Neuronal stem cell (in vitro differentiated cells): Measurements from ENCODE around the gene GNB2.

Experiments
- DNase-seq: peaks from one replicate; pipeline ENCODE4 v3.0.0-alpha.2; 2013; ENCODE audit warnings: low spot score
- H2AFZ ChIP-seq: one replicate; pipeline ENCODE4 v1.6.1; 2013; ENCODE audit warnings: mild to moderate bottlenecking, low read length, inconsistent platforms
- H2AK5ac ChIP-seq: 2 replicates; pipeline ENCODE4 v1.6.1; 2013; ENCODE audit warnings: low read depth, mild to moderate bottlenecking, inconsistent platforms, low read length, moderate library complexity, mixed read lengths
- H2BK120ac ChIP-seq: 2 replicates; pipeline ENCODE4 v1.6.1; 2013; ENCODE audit warnings: low read depth, mild to moderate bottlenecking, inconsistent platforms, low read length, moderate library complexity, mixed read lengths
- H2BK12ac ChIP-seq: one replicate; pipeline ENCODE4 v1.6.1; 2013; ENCODE audit warnings: low read length, inconsistent platforms
- H2BK15ac ChIP-seq: 2 replicates; pipeline ENCODE4 v1.6.1; 2013; ENCODE audit warnings: mild to moderate bottlenecking, low read length, inconsistent platforms, mixed read lengths
- H2BK5ac ChIP-seq: one replicate; pipeline ENCODE4 v1.6.1; 2013; ENCODE audit warnings: inconsistent platforms, mild to moderate bottlenecking, low read length, moderate library complexity
- H3K14ac ChIP-seq: one replicate; pipeline ENCODE4 v1.6.1; 2013; ENCODE audit warnings: low read length, inconsistent platforms
- H3K18ac ChIP-seq: 2 replicates; pipeline ENCODE4 v1.6.1; 2013; ENCODE audit warnings: low read length, inconsistent platforms
- H3K23ac ChIP-seq: 2 replicates; pipeline ENCODE4 v1.6.1; 2013; ENCODE audit warnings: low read depth, mild to moderate bottlenecking, mixed read lengths, low read length, inconsistent platforms; ENCODE audit not compliant: poor library complexity
- H3K27ac ChIP-seq: replicated peaks from 3 replicates; pipeline ENCODE4 v1.5.1; 2013; ENCODE audit warnings: low read length, inconsistent platforms
- H3K27me3 ChIP-seq, 3 experiments: 2 replicates each; pipeline ENCODE4 v1.6.1; 2013; ENCODE audit warnings: low read length in 3 of 3, mild to moderate bottlenecking in 2 of 3, inconsistent platforms in 1 of 3, low read depth in 1 of 3, mixed read lengths in 1 of 3, moderate library complexity in 1 of 3; ENCODE audit not compliant: control insufficient read depth in 3 of 3, insufficient read depth in 3 of 3
- H3K36me3 ChIP-seq, 2 donors: replicated peaks in 1 of 2; 2 replicates each; pipeline ENCODE4 v1.6.1; 2013; ENCODE audit warnings: low read length in 2 of 2; ENCODE audit not compliant: control insufficient read depth in 2 of 2, insufficient read depth in 2 of 2
- H3K4ac ChIP-seq: 2 replicates; pipeline ENCODE4 v1.6.1; 2013; ENCODE audit warnings: inconsistent platforms, mild to moderate bottlenecking, low read length, moderate library complexity
- H3K4me1 ChIP-seq, 2 donors: 1 replicate in 1 of 2; 2 replicates in 1 of 2; pipeline ENCODE4 v1.6.1; 2013; ENCODE audit warnings: low read length in 2 of 2, low read depth in 1 of 2; ENCODE audit not compliant: control insufficient read depth in 2 of 2, insufficient read depth in 1 of 2
- H3K4me2 ChIP-seq: one replicate; pipeline ENCODE4 v1.6.1; 2013; ENCODE audit warnings: mild to moderate bottlenecking, low read length, inconsistent platforms; ENCODE audit not compliant: insufficient read depth, poor library complexity, severe bottlenecking
- H3K4me3 ChIP-seq, 2 donors: 2 replicates each; pipeline ENCODE4 v1.5.1; 2013; ENCODE audit warnings: low read length in 2 of 2, mild to moderate bottlenecking in 2 of 2, inconsistent platforms in 1 of 2, moderate library complexity in 1 of 2
- H3K79me1 ChIP-seq: one replicate; pipeline ENCODE4 v1.6.1; 2013; ENCODE audit warnings: low read depth, mild to moderate bottlenecking, inconsistent platforms, low read length, moderate library complexity
- H3K9ac ChIP-seq: one replicate; pipeline ENCODE4 v1.6.1; 2013; ENCODE audit warnings: mild to moderate bottlenecking, low read depth, low read length, inconsistent platforms; ENCODE audit not compliant: poor library complexity
- H3K9me3 ChIP-seq, 2 donors: replicated peaks in 1 of 2; 2 replicates each; pipeline versions ENCODE3 to v1.6.1; 2013; ENCODE audit warnings: low read length in 2 of 2, mild to moderate bottlenecking in 2 of 2, inconsistent platforms in 1 of 2, low read depth in 1 of 2, mixed read lengths in 1 of 2, moderate library complexity in 1 of 2; ENCODE audit not compliant: control insufficient read depth in 2 of 2, insufficient read depth in 1 of 2
- H4K8ac ChIP-seq: one replicate; pipeline ENCODE4 v1.6.1; 2013; ENCODE audit warnings: low read depth, mild to moderate bottlenecking, inconsistent platforms, low read length, moderate library complexity
- H4K91ac ChIP-seq: one replicate; pipeline ENCODE4 v1.6.1; 2013; ENCODE audit warnings: low read length, low read depth, mild to moderate bottlenecking, inconsistent platforms; ENCODE audit not compliant: poor library complexity
- WGBS, 2 donors: extraction: QIAGEN DNeasy Blood & Tissue Kit; methylation state at CpG; one replicate each; pipeline ENCODE4 v1.1.7; 2013; ENCODE audit warnings: missing lambda C conversion rate in 2 of 2, mixed read lengths in 1 of 2; ENCODE audit not compliant: insufficient read length in 2 of 2, insufficient replicate concordance in 1 of 2; ENCODE audit errors: extremely low coverage in 2 of 2; 5-methylcytosine and 5-hydroxymethylcytosine counted together

GNB2 gene

DNA sequence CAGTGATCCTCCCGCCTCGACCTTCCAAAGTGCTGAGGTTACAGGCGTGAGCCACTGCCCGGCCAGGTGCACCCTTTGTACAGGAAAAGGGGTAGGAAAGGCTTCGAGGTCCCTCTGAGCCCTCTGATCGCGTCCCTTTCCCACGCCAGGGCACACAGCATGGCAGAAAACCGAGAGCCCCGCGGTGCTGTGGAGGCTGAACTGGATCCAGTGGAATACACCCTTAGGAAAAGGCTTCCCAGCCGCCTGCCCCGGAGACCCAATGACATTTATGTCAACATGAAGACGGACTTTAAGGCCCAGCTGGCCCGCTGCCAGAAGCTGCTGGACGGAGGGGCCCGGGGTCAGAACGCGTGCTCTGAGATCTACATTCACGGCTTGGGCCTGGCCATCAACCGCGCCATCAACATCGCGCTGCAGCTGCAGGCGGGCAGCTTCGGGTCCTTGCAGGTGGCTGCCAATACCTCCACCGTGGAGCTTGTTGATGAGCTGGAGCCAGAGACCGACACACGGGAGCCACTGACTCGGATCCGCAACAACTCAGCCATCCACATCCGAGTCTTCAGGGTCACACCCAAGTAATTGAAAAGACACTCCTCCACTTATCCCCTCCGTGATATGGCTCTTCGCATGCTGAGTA is 33.3 kb downstream of the GNB2 start:
- no peak for DNase-seq
- Histone ChIP-seq H3K18ac (no peak overlapping the region), H3K23ac (peak overlapping the region; percentile 99), H2BK15ac (no peak overlapping the region), H2BK120ac (no peak overlapping the region), H3K4me2 (peak overlapping the region; percentile 77), H2BK12ac (no peak overlapping the region), H3K36me3 (peaks cover 10 to 24% of the 10 kb centered on the region in 2 donors), H3K27ac (no peak overlapping the region), H3K27me3 (no peaks in the 10 kb centered on the region), H3K14ac (peak overlapping the region; percentile 8), H2BK5ac (no peak overlapping the region), H3K4me1 (peaks cover 10 to 12% of the 10 kb centered on the region in 2 donors), H3K9ac (peak overlapping the region; percentile 99), H2AK5ac (peak overlapping the region; percentile 88), H3K4ac (no peak overlapping the region), H3K9me3 (no peaks in the 10 kb centered on the region), H3K4me3 (peak overlapping the region; percentile 84 to 90), H2AFZ (peak overlapping the region; percentile 91), H3K79me1 (peaks cover 15% of the 10 kb centered on the region), H4K8ac (no peak overlapping the region), H4K91ac (peak overlapping the region; percentile 30)
- WGBS, 2 donors: no CpG with 5 or more reads among the region's 34 CpGs

DNA sequence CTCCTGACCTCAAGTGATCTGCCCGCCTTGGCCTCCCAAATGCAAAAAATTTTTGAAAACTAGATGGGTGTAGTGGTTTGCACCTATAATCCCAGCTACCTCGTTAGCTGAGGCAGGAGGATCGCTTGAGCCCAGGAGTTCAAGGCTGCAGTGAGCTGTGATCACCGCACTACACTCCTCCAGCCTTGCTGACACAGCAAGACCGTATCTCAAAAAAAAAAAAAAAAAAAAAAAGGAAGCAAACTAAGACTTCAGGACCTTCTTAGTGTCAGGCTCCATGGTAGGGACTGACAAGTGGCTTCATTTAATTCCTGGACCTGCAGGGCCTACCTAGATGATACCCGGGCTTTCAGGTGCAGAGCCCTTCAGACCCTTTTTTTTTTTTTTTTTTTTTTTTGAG is 34.9 kb downstream of the GNB2 start:
- peaks cover 15% of the 10 kb centered on the region for H3K79me1 ChIP-seq
- H3K4me1 ChIP-seq: peaks cover 10 to 12% of the 10 kb centered on the region in 2 donors
- no peak overlapping the region for H2AK5ac ChIP-seq
- H3K14ac ChIP-seq: no peak overlapping the region
- H2AFZ ChIP-seq: no peak overlapping the region
- H3K4ac ChIP-seq: no peak overlapping the region
- no peak overlapping the region for H3K4me3 ChIP-seq
- H2BK5ac ChIP-seq: no peak overlapping the region
- H2BK12ac ChIP-seq: no peak overlapping the region
- H4K91ac ChIP-seq: no peak overlapping the region
- H4K8ac ChIP-seq: no peak overlapping the region
- no CpG with 5 or more reads among the region's 6 CpGs for WGBS, 2 donors
- no peak overlapping the region for H3K4me2 ChIP-seq
- no peak overlapping the region for H3K9ac ChIP-seq
- no peak overlapping the region for H3K18ac ChIP-seq
- no peak overlapping the region for H3K27ac ChIP-seq
- no peak overlapping the region for H2BK120ac ChIP-seq
- no peak overlapping the region for H2BK15ac ChIP-seq
- no peaks in the 10 kb centered on the region for H3K9me3 ChIP-seq
- DNase-seq: no peak
- H3K36me3 ChIP-seq: peaks cover 10 to 24% of the 10 kb centered on the region in 2 donors
- H3K27me3 ChIP-seq: no peaks in the 10 kb centered on the region
- H3K23ac ChIP-seq: no peak overlapping the region

DNA sequence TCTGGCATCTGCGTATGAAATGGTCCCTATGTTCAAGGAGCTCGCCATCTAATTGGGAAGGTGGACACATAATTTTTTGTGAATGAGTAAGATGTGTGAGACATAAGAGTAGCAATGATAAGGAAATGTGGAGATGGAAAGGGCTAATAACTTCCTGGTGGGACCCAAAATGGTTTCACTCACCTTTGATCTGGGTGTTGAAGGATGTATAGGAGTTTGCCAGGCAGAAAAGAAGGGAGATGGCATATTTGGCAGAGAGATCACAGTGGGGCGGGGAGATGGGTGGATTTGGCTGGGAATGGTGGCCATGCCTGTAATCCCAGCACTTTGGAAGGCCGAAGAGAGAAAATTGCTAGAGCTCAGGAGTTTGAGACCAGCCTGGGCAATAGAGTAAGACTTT is 36.9 kb downstream of the GNB2 start:
- Histone ChIP-seq H3K27me3 (no peaks in the 10 kb centered on the region), H3K27ac (no peak overlapping the region), H3K4ac (no peak overlapping the region), H3K14ac (no peak overlapping the region), H3K4me2 (no peak overlapping the region), H3K9me3 (no peaks in the 10 kb centered on the region), H4K8ac (no peak overlapping the region), H2AK5ac (no peak overlapping the region), H3K36me3 (peaks cover 10 to 24% of the 10 kb centered on the region in 2 donors), H2BK5ac (no peak overlapping the region), H4K91ac (no peak overlapping the region), H2BK12ac (no peak overlapping the region), H2BK15ac (no peak overlapping the region), H3K4me3 (no peak overlapping the region), H3K18ac (no peak overlapping the region), H3K79me1 (peaks cover 15% of the 10 kb centered on the region), H3K4me1 (peaks cover 8% of the 10 kb centered on the region in 2 donors), H2BK120ac (no peak overlapping the region), H3K23ac (no peak overlapping the region), H2AFZ (no peak overlapping the region), H3K9ac (no peak overlapping the region)
- no peak for DNase-seq
- no CpG with 5 or more reads among the region's 4 CpGs for WGBS, 2 donors

GRCh38 chr7:100711369-100711768 is 37.8 kb downstream of the GNB2 start:
- no peak overlapping the region for H4K8ac ChIP-seq
- no peak overlapping the region for H3K27ac ChIP-seq
- no CpG with 5 or more reads among the region's 11 CpGs for WGBS, 2 donors
- H3K14ac ChIP-seq: peak overlapping the region; percentile 8
- H2BK5ac ChIP-seq: no peak overlapping the region
- H3K9me3 ChIP-seq: no peaks in the 10 kb centered on the region
- no peak overlapping the region for H3K4me3 ChIP-seq
- H3K4me1 ChIP-seq: peaks cover 8 to 9% of the 10 kb centered on the region in 2 donors
- H3K4ac ChIP-seq: no peak overlapping the region
- no peak overlapping the region for H3K23ac ChIP-seq
- H2BK12ac ChIP-seq: no peak overlapping the region
- H2AFZ ChIP-seq: no peak overlapping the region
- H2BK15ac ChIP-seq: no peak overlapping the region
- H2AK5ac ChIP-seq: no peak overlapping the region
- H3K9ac ChIP-seq: no peak overlapping the region
- no peak overlapping the region for H4K91ac ChIP-seq
- no peak overlapping the region for H2BK120ac ChIP-seq
- H3K79me1 ChIP-seq: peaks cover 11% of the 10 kb centered on the region
- H3K36me3 ChIP-seq: peaks cover 10 to 24% of the 10 kb centered on the region in 2 donors
- peak overlapping the region; percentile 3 for H3K4me2 ChIP-seq
- H3K18ac ChIP-seq: no peak overlapping the region
- no peaks in the 10 kb centered on the region for H3K27me3 ChIP-seq
- DNase-seq: no peak
